ENCODE results near the gene CNGA2. TPM values are rescaled to one million over a fixed set of nuclear protein-coding genes. Genes with fewer than 3 reads are reported as not detected.

Gene CNGA2
- total and polyA plus RNA-seq, 9 of the 15 experiments (the other 6 are each of a cell fraction or from before 2014, with no cell fraction given): not detected

GRCh38 chrX:151754641-151755215, 20.2 kb downstream of the CNGA2 start:
- H3K4me2 ChIP-seq (ENCODE audit: insufficient read depth, low read length): no peak overlapping the region

More at GRCh38 chrX:151754641-151755215, 20.2 kb downstream of the CNGA2 start:
- ATAC-seq: no peak
- H3K79me2 ChIP-seq (ENCODE audit: control insufficient read depth, insufficient read depth, low read length): no peaks in the 10 kb centered on the region
- no peaks in the 10 kb centered on the region for H3K9me3 ChIP-seq (replicated peaks; ENCODE audit: control insufficient read depth, insufficient read depth, low read depth, low read length)
- WGBS (ENCODE audit: insufficient coverage, low coverage, missing lambda C conversion rate): 29% methylated on average over 11 of the region's 11 CpGs
- H3K9me1 ChIP-seq (ENCODE audit: control insufficient read depth, insufficient read depth, low read length): no peaks in the 10 kb centered on the region
- no peaks in the 10 kb centered on the region for H4K20me1 ChIP-seq (replicated peaks; ENCODE audit: control insufficient read depth, insufficient read depth, low read length)
- no peak for TF ChIP-seq ZSCAN32 (CRISPR knock-in tag; IDR thresholded peaks at IDR 0.05)
- no peak for TF ChIP-seq SAFB (IDR thresholded peaks at IDR 0.05; ENCODE audit: borderline replicate concordance, low read depth, low read length)
- TF ChIP-seq SRSF7 (optimal IDR thresholded peaks at IDR 0.05; ENCODE audit: low read depth, low read length): no peak
- no peak for TF ChIP-seq RBM22 (IDR thresholded peaks at IDR 0.05; ENCODE audit: low read depth, low read length, poor library complexity, severe bottlenecking)
- no peak for TF ChIP-seq TRIM28 (IDR thresholded peaks at IDR 0.05)
- TF ChIP-seq SRSF1 (IDR thresholded peaks at IDR 0.05; ENCODE audit: low read depth, low read length): no peak
- no peak for TF ChIP-seq PHF8 (IDR thresholded peaks at IDR 0.05; ENCODE audit: borderline replicate concordance, low read length)
- no peak for TF ChIP-seq ARID2 (IDR thresholded peaks at IDR 0.05)
- no peak for TF ChIP-seq ZFX (CRISPR knock-in tag; IDR thresholded peaks at IDR 0.05)
- TF ChIP-seq TAF1 (IDR thresholded peaks at IDR 0.05; ENCODE audit: control insufficient read depth, extremely low read depth, insufficient read depth, low read length, severe bottlenecking): no peak
- intact Hi-C loops (cut with micrococcal nuclease) (loop anchor here (5.0 kb wide), 1 partner anchor 588 kb away; no protein-coding TSS in a partner anchor), in situ Hi-C loops (cut with MboI) (loop anchor here (5.0 kb wide), 2 partner anchors 888 to 1068 kb away; no protein-coding TSS in a partner anchor)
- BruUV-seq (replicated peaks): no TSS peak
- CTCF ChIA-PET (ENCODE audit: low intra/inter-chr PET ratio): interaction anchor here (1.9 kb wide), 1 partner anchor 880 kb away, joined by 9 read pairs; no protein-coding TSS in a partner anchor
- POLR2A ChIA-PET: no interaction called here
- H3K4me1 ChIP-seq (replicated peaks in 1 of 2; ENCODE audit: control insufficient read depth in 2 of 2, insufficient read depth in 2 of 2, low read length in 2 of 2): peaks cover 0 to 6% of the 10 kb centered on the region in 2 experiments; a peak in 2 of 5 replicates
- H3K9ac ChIP-seq (ENCODE audit: insufficient read depth in 1 of 2, low read depth in 2 of 2, low read length in 2 of 2): no peak overlapping the region
- FAIRE-seq: no peak
- H3K27ac ChIP-seq (ENCODE audit: extremely low read depth, low read depth, low read length): no peak overlapping the region
- no peaks in the 10 kb centered on the region for H3K36me3 ChIP-seq (ENCODE audit: control insufficient read depth, insufficient read depth, low read length)
- no peak overlapping the region for H2AFZ ChIP-seq (ENCODE audit: low read depth, low read length)
- DNase-seq (ENCODE audit: extremely low read depth in 1 of 4, low spot score in 3 of 4): no peak
- H3K4me3 ChIP-seq: no peak overlapping the region
- H3K27me3 ChIP-seq (ENCODE audit: control insufficient read depth in 2 of 2, insufficient read depth in 2 of 2, low read length in 2 of 2): peaks cover 0 to 6% of the 10 kb centered on the region in 2 experiments; a peak in 1 of 5 replicates

Data from K562 (cell line).